Measurements from ENCODE around the gene PSMG4.

The PSMG4 gene

DNA sequence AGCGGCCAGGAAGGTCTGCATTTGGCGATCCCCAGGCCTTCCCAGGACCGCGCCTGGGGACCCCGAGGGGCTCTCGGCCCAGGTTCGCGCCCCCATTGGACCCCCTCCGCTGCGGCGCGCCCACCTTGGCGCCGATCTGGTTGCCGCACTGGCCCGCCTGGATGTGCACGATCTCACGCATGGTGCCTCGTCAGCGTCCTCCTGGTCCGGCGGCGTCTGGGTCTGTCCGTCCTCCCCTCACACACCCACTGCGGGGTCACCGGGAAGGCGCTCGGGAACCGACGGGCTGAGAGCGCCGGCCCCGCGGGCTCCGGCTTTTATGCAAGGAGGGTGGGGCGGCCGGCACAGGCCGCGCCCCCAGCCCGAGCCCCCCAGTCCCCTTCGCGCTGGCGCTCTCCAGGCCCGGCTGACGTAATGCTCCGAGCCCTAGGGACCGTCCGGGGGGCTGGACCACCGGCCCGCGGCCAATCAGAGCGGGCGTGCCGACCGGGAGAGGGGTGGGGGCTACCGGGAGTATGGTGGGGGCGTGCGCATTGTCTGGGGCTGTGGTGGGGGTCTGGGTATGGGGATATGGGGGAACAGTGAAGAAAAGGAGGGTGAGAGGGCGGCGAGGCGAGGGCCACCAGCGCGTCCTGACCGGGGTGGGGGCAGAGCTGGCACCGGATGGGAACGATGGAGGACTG lies 31.2 kb upstream of the PSMG4 start, which contains the start of gene TUBB2B:
Gene TUBB2B (minus strand): TSS at position 291 of the 683 bp plus-strand sequence. CDS start 110 bp downstream, at position 181.
- Mint-ChIP-seq H3K27ac (no peak within 1 kb of the TSS), H3K4me1 (peaks cover 48% of the 10 kb centered on the region), H3K4me3 (peak within 1 kb of the TSS; percentile 57), H3K36me3 (ENCODE audit: low read depth) (no peaks in the 10 kb centered on the region), H3K9me3 (no peaks in the 10 kb centered on the region), H3K27me3 (peaks cover 70% of the 10 kb centered on the region)
- no peak for DNase-seq
- ATAC-seq: no peak

GRCh38 chr6:3228046-3228671 lies 30.6 kb upstream of the PSMG4 start:
- Mint-ChIP-seq H3K27me3 (peaks cover 76% of the 10 kb centered on the region), H3K4me3 (peak overlapping the region; percentile 43), H3K4me1 (peaks cover 48% of the 10 kb centered on the region), H3K36me3 (ENCODE audit: low read depth) (no peaks in the 10 kb centered on the region), H3K27ac (no peak overlapping the region), H3K9me3 (no peaks in the 10 kb centered on the region)
- DNase-seq: peak; percentile 10
- peak; percentile 11 for ATAC-seq

DNA sequence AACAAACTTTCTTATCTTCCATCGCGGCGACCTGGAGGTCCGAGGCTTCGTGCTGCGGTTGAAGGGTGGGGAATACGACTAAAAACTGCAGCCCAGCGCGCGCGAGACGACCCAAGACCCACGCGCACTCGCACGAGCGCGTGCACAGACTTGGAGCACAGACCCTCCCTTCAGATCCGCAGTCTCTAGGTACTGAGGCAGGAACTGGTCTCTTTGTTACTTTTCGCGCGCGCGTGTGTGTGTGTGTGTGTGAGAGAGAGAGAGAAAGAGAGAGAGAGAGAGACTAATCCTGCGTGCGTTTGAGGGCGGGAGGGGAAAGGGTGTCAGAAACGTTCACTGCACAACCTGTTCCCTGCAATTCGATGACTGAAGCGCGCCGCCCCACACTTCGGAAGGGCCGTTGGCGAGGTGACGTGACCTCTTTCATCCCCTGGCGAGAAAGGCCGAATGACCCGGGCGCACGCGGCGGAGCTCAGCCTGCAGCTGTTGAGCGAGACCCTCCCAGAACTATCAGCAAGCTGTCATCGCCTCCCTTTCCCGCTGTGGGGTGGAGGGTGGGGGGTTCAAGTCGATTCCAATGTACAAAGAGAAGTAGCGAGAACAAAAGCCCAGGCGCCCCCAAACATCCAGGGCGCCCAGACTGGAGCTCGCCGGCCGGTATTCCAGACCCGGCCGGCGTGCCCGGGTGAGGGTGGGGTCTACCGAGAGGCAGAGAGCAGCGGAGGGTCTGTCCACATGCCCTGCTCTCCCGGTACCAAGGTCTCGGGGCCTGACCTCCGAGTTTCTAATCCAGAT lies 29.8 kb upstream of the PSMG4 start:
- H3K4me1 Mint-ChIP-seq: peaks cover 48% of the 10 kb centered on the region
- peaks cover 76% of the 10 kb centered on the region for H3K27me3 Mint-ChIP-seq
- peak overlapping the region; percentile 75 for H3K4me3 Mint-ChIP-seq
- no peaks in the 10 kb centered on the region for H3K36me3 Mint-ChIP-seq (ENCODE audit: low read depth)
- no peaks in the 10 kb centered on the region for H3K9me3 Mint-ChIP-seq
- DNase-seq: peak; percentile 18
- no peak overlapping the region for H3K27ac Mint-ChIP-seq
- ATAC-seq: no peak

- Mint-ChIP-seq H3K9me3 (no peaks in the 10 kb centered on the region), H3K36me3 (ENCODE audit: low read depth) (no peaks in the 10 kb centered on the region), H3K27ac (no peak overlapping the region), H3K27me3 (peaks cover 77% of the 10 kb centered on the region), H3K4me3 (peak overlapping the region; percentile 42), H3K4me1 (peaks cover 48% of the 10 kb centered on the region)
- DNase-seq (peak; percentile 41), ATAC-seq (peak; percentile 52)
Measured at GRCh38 chr6:3229566-3230178, 29.1 kb upstream of the PSMG4 start.

DNA sequence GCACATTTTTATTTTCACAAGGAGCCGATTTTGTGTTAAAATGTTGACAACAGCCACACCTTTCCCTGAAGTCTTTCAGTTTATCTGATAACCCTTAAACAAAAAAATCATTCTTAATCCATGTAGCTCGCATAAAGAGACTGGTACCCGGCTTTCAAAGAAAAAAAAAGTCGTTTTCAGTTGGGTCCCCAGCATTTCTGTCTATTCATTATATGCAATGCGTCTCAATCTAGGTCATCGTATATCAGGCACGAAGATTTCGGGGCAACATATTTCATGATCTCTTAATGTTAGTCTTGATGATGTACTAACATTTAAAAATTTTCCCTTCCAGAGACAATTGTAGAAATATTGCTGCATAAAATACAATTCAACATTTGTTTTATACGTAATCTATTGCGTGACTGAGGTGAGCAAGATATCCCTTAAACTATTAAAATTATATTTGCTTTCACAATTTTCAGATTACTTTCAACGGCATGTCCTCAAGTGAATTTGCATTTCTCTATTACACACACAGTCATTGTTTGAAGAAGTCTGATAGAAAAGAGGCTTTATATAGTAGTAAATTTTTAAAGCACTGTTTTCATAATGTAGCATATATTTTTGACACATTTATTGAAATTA lies 28.4 kb upstream of the PSMG4 start:
- H3K9me3 Mint-ChIP-seq: no peaks in the 10 kb centered on the region
- H3K36me3 Mint-ChIP-seq (ENCODE audit: low read depth): no peaks in the 10 kb centered on the region
- DNase-seq: no peak
- ATAC-seq: no peak
- H3K4me1 Mint-ChIP-seq: peaks cover 48% of the 10 kb centered on the region
- no peak overlapping the region for H3K27ac Mint-ChIP-seq
- peaks cover 81% of the 10 kb centered on the region for H3K27me3 Mint-ChIP-seq
- peak overlapping the region; percentile 42 for H3K4me3 Mint-ChIP-seq

GRCh38 chr6:3230900-3231246 lies 27.9 kb upstream of the PSMG4 start:
- H3K27me3 Mint-ChIP-seq: peaks cover 82% of the 10 kb centered on the region
- no peak for DNase-seq
- H3K9me3 Mint-ChIP-seq: no peaks in the 10 kb centered on the region
- peaks cover 48% of the 10 kb centered on the region for H3K4me1 Mint-ChIP-seq
- H3K4me3 Mint-ChIP-seq: no peak overlapping the region
- no peaks in the 10 kb centered on the region for H3K36me3 Mint-ChIP-seq (ENCODE audit: low read depth)
- H3K27ac Mint-ChIP-seq: no peak overlapping the region
- ATAC-seq: no peak

DNA sequence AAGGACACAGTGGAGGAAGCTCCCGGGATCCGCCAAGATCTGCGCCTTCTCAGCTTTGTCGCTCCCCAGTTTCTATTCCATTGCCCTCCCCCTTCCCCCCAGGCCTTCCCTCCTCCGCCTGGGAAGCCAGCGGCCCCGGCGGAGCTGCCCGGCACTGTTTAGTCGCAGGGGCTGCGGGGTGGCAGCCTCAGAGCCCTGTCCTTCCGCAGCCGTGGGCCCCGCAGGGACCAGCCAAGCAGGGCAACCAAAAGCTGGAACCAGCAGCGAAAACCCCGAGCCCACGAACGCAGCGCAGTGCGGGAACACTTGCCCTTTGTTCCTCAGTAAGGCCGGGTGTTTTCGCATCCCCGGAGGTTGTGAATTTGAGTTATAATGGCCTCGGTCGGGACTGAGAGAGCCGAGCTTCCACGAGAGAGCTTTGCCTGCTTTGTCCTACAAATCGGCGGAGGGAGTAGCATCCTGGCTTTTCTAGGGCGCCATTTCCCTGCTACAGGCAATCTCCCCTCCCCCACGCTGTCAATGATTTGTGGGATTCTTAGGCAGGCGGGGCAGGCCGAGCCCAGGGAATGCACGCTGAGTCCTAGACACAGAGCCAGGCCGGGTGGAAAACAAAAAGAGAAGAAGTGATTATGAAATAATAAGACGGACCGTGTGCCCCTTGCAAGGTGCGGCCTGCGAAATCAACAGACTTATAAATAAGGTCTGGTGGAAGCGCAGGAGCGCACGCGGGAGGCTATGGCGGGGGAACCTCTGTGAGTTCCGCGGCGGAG lies 27.3 kb upstream of the PSMG4 start:
- DNase-seq (no peak), ATAC-seq (no peak)
- H3K27ac Mint-ChIP-seq: no peak overlapping the region
- H3K36me3 Mint-ChIP-seq (ENCODE audit: low read depth): no peaks in the 10 kb centered on the region
- H3K27me3 Mint-ChIP-seq: peaks cover 82% of the 10 kb centered on the region
- no peak overlapping the region for H3K4me3 Mint-ChIP-seq
- peaks cover 48% of the 10 kb centered on the region for H3K4me1 Mint-ChIP-seq
- H3K9me3 Mint-ChIP-seq: no peaks in the 10 kb centered on the region

DNA sequence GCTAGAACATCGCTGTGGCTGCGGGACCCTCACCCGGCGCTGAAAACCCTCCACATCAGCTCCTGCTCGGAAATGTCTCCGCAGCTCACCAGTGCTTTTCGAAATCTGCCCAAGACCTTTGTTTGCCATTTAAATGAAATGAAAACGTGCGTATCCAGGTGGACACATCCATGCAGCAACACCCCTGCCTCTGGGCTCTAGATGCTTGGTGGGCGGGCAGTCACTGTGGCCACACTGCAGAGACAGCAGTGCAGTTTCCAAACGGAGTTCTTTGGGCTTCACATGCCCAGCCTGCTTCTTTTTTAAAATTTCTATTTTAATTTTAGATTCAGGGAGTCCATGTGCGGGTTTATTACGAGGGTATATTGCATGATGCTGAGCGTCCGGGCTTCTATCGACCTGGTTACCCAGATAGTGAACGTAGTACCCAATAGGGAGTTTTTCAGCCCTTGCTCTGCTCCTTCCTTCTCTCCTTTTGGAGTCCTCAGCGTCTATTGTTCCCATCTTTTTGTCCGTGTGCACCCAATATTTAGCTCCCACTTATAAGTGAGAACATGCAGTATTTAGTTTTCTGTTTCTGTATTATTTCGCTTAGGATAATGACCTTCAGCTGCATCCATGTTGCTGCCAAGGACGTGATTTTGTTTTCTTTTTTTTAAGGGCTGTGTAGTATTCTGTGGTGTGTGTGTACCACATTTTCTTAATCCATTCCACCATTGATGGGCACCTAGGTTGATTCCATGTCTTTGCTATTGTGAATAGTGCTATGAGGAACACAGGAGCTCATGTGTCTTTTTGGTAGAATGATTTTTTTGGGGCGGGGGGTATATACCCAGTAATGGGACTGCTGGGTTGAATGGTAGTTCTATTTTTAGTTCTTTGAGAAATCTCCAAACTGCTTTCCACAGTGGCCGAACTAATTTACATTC lies 26.5 kb upstream of the PSMG4 start:
- no peak for DNase-seq
- Mint-ChIP-seq H3K4me1 (peaks cover 42% of the 10 kb centered on the region), H3K9me3 (no peaks in the 10 kb centered on the region), H3K36me3 (ENCODE audit: low read depth) (no peaks in the 10 kb centered on the region), H3K4me3 (no peak overlapping the region), H3K27ac (no peak overlapping the region), H3K27me3 (peaks cover 83% of the 10 kb centered on the region)
- no peak for ATAC-seq

GRCh38 chr6:3233321-3233720 lies 25.4 kb upstream of the PSMG4 start:
- Mint-ChIP-seq H3K4me3 (no peak overlapping the region), H3K9me3 (no peaks in the 10 kb centered on the region), H3K4me1 (peaks cover 35% of the 10 kb centered on the region), H3K27me3 (peaks cover 85% of the 10 kb centered on the region), H3K27ac (no peak overlapping the region), H3K36me3 (ENCODE audit: low read depth) (no peaks in the 10 kb centered on the region)
- no peak for DNase-seq
- no peak for ATAC-seq

DNA sequence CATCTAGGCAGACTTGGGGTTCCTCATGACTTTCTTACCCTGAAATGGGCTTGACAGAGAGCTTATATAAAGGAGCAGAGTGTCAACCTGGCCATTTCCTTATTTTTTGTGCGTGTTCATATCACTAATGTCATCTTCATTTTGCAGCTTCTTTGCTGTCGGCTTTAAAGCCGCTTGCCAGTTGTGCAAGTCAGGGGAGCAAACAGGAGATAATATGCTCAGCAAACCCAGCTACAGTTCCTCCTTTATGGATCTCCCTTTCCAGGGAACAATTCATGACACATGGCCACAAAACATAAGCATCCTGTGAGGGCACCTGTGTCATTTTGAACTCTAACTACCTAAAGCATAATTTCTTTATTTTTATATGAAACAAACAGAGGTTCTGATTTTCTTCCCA lies 24.8 kb upstream of the PSMG4 start:
- Mint-ChIP-seq H3K4me3 (no peak overlapping the region), H3K27ac (no peak overlapping the region), H3K27me3 (peaks cover 85% of the 10 kb centered on the region), H3K36me3 (ENCODE audit: low read depth) (no peaks in the 10 kb centered on the region), H3K4me1 (peaks cover 31% of the 10 kb centered on the region), H3K9me3 (no peaks in the 10 kb centered on the region)
- DNase-seq: no peak
- no peak for ATAC-seq

GRCh38 chr6:3235486-3235885 lies 23.3 kb upstream of the PSMG4 start:
- H3K27ac Mint-ChIP-seq: no peak overlapping the region
- H3K4me3 Mint-ChIP-seq: no peak overlapping the region
- H3K36me3 Mint-ChIP-seq (ENCODE audit: low read depth): no peaks in the 10 kb centered on the region
- H3K9me3 Mint-ChIP-seq: no peaks in the 10 kb centered on the region
- ATAC-seq: no peak
- no peak for DNase-seq
- H3K4me1 Mint-ChIP-seq: peaks cover 15% of the 10 kb centered on the region
- H3K27me3 Mint-ChIP-seq: peaks cover 78% of the 10 kb centered on the region

DNA sequence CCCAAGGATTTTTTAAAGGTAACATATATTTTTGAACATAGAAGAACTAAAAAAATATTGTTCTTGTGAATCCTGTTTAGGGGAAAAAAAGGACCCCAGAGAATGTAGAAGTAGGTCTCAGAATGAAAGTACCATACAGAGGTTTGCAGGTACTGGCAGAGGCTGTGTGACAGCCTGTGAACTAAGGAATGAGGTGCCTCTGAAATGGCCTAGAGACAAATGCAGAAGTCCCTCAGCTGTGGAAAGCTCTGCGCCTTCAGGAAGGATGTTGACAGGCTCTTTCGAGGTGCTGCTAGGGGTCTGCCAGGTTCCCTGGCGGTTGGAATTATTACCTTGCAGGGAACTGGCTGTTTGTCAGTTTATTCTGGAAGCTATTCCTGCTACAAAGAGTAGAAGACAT lies 22.7 kb upstream of the PSMG4 start:
- no peaks in the 10 kb centered on the region for H3K36me3 Mint-ChIP-seq (ENCODE audit: low read depth)
- DNase-seq (no peak), ATAC-seq (no peak)
- H3K27ac Mint-ChIP-seq: no peak overlapping the region
- H3K9me3 Mint-ChIP-seq: no peaks in the 10 kb centered on the region
- no peak overlapping the region for H3K4me3 Mint-ChIP-seq
- H3K4me1 Mint-ChIP-seq: peaks cover 10% of the 10 kb centered on the region
- peaks cover 72% of the 10 kb centered on the region for H3K27me3 Mint-ChIP-seq

Data from activated naive CD8-positive, alpha-beta T cell treated with anti-CD3 and anti-CD28 coated beads, Interleukin-2, amount 50 U/mL, for 24 hours (primary cell).